ENCODE data around the gene WNK2.

GRCh38 chr9:93139365-93140182 lies 44.4 kb upstream of the WNK2 start:
- TF ChIP-seq POLR2A (IDR thresholded peaks at IDR 0.05; ENCODE audit: low read depth, low read length): no peak
- TF ChIP-seq POU2F2 (IDR thresholded peaks at IDR 0.05; ENCODE audit: low read depth, low read length): no peak
